A549 treated with Hydrocortisone at 1 μM for 4 hours (cell line): ENCODE measurements around the gene NELFE. TPM values are rescaled to one million over a fixed set of nuclear protein-coding genes. Genes with fewer than 3 reads are reported as not detected.

Source experiments
- total RNA-seq: library from RNA; stranded (reverse); fragments of 200-300 nt; extraction: Qiagen RNA extraction; gene quantifications from 5 replicates; pipeline ENCODE4 v1.2.3, GENCODE V29; 2022

The NELFE gene, protein sequence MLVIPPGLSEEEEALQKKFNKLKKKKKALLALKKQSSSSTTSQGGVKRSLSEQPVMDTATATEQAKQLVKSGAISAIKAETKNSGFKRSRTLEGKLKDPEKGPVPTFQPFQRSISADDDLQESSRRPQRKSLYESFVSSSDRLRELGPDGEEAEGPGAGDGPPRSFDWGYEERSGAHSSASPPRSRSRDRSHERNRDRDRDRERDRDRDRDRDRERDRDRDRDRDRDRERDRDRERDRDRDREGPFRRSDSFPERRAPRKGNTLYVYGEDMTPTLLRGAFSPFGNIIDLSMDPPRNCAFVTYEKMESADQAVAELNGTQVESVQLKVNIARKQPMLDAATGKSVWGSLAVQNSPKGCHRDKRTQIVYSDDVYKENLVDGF
- 73.7 to 87.1 TPM (median 76.9 TPM) in 5 replicates for total RNA-seq

DNA sequence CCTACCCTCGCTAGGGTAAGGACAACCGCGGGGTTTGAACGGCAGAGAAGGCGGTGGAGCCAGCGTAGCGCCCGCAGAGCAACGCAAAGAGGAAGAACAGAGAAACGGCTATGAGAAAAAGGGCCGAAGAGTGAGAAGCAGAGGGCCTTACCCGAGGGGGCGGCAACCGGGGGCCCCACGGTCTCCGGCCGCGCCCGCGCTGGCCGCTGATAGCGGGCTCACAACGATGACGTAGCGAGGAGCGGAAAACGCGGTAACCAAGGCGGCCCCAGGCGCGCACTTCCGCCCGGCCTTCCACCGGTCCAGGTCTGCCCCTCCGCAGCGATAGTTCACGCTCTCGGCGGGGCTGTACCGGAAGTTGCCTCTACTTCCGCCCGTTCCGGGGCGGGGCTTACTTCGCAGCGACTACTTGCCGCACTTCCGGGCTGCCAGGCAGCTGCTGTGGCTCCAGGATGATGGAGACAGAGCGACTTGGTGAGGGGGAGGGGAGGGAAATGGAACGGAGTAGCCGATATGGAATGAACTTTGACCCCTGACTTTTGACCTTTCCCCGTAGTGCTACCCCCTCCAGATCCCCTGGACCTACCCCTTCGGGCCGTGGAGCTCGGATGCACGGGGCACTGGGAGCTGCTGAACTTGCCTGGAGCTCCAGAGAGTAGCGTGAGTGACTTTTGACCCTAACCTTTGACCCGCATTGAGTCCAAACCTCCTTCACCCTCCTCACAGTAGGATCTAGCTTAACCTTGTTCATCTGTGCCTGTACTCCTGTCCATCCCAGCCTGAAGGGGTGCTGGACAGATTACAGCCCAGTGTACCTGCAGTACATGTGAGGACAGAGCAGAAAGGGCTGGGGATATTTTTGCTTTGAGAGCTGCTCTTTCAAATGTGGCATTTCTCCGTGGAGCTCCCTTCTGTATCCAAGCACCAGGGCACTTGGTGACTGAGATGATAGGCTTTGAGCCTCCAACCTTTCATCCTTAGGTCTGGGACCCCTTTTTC lies at the start of gene NELFE, which contains the start of gene SKIC2:
Gene NELFE, minus strand, starts transcription at position 231 of the 999 bp plus-strand sequence. CDS start 525 bp downstream, outside the sequence.
Gene SKIC2, plus strand, starts transcription at position 435 of the 999 bp plus-strand sequence. Its CDS starts 18 bp downstream, at position 453.

DNA sequence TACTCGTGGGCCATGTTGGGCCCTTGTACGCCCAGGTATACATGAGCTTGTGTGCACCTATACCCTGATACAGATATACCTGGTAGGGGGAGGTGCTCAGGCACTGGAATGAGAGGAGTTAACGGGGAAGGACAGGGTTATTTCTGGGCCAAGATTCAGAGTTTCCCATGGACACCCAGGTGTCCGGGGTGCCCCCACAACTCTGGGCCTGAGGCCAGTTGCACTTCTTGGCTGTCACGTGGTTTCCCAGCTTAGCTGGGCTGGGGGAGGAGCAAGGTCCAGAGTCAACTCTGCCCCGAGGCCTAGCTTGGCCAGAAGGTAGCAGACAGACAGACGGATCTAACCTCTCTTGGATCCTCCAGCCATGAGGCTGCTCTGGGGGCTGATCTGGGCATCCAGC lies 23.0 kb upstream of the NELFE start, which contains the start of gene C4A:
Gene C4A, plus strand, starts transcription at position 314 of the 400 bp plus-strand sequence. Its CDS starts 51 bp downstream, at position 365.

DNA sequence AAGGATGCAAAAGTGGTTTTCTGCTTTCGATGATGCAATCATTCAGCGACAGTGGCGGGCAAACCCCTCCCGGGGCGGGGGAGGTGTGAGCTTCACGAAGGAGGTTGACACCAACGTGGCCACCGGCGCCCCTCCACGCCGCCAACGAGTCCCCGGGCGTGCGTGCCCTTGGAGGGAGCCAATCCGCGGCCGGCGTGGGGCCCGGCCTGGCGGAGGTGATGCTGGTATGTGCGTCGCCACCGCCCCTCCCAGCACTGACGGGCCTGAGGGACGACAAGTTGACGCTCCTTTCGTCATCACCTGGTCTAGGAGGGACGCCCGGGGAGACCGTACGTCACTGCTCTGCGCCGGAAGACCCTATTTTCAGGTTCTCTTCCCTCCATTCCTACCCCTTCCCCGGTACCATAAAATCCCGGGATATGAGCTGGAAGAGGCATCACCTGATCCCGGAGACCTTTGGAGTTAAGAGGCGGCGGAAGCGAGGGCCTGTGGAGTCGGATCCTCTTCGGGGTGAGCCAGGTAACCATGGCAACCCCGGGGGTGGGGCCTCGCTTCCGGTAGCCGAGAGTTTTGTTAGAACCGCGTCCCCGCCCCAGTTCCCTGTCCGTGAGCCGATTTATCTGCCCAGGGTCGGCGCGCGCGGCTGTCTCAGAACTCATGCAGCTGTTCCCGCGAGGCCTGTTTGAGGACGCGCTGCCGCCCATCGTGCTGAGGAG lies 13.4 kb upstream of the NELFE start, which contains the start of gene DXO:
Gene DXO, minus strand, starts transcription at position 146 of the 716 bp plus-strand sequence. CDS start 463 bp downstream, outside the sequence.

DNA sequence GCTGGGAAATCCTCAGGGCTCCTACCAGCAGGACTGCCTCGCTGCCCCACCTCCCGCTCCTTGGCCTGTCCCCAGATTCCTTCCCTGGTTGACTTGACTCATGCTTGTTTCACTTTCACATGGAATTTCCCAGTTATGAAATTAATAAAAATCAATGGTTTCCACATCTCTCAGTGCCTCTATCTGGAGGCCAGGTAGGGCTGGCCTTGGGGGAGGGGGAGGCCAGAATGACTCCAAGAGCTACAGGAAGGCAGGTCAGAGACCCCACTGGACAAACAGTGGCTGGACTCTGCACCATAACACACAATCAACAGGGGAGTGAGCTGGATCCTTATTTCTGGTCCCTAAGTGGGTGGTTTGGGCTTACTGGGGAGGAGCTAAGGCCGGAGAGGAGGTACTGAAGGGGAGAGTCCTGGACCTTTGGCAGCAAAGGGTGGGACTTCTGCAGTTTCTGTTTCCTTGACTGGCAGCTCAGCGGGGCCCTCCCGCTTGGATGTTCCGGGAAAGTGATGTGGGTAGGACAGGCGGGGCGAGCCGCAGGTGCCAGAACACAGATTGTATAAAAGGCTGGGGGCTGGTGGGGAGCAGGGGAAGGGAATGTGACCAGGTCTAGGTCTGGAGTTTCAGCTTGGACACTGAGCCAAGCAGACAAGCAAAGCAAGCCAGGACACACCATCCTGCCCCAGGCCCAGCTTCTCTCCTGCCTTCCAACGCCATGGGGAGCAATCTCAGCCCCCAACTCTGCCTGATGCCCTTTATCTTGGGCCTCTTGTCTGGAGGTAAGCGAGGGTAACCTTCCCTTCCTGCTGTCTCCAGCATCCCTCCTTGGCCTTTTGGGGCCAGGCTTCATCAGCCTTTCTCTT lies 13.0 kb downstream of the NELFE start, which contains the start of gene CFB:
Gene CFB, plus strand, starts transcription at position 589 of the 863 bp plus-strand sequence. Its CDS starts 127 bp downstream, at position 716.

DNA sequence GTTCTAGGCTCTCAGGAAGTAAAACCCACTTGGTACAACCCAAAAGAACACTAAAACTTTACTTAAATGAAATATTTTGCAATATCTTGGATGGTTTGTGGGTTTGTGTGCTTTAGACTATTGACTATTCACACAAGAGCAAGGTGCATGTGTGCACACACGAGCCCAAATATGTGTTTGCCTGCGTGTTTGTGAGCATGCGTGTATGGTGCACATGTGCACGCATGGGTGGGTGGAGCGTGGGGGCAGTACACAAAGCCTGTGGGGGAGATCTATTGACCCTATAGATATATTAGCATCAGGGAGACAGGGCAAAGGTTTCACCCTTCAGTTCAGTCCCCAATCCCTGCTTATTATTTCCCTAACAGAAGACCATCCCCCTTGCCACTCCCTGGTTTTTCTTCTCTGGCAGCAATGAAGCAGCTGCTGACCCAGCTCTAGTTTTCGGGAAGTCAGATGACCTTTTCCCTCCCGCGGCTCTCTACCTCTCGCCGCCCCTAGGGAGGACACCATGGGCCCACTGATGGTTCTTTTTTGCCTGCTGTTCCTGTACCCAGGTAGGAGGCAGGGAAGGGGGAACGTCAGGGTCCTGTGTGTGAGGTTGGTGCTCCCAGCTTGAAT lies 31.4 kb downstream of the NELFE start, which contains the start of gene C2:
Gene C2, plus strand, starts transcription at position 476 of the 621 bp plus-strand sequence. Its CDS starts 36 bp downstream, at position 512.

Other genes starting within 250 kb of the NELFE start
- gene LY6G6D, start 243.6 kb downstream of the NELFE start, total RNA-seq, result not detected in 5 replicates
- gene LY6G6C, start 237.2 kb downstream of the NELFE start, total RNA-seq, result 0.13 to 0.18 TPM in 2 of 5 replicates, not detected in the others
- not detected in 5 replicates for gene MPIG6B, start 235.6 kb downstream of the NELFE start, total RNA-seq
- 25.9 to 32.1 TPM (median 29.2 TPM) in 5 replicates for gene DDAH2, start 229.7 kb downstream of the NELFE start, total RNA-seq
- 475 to 491 TPM (median 481 TPM) in 5 replicates for gene CLIC1, start 222.4 kb downstream of the NELFE start, total RNA-seq
- 10.7 to 15.7 TPM (median 13.4 TPM) in 5 replicates for gene MSH5, start 219.0 kb downstream of the NELFE start, total RNA-seq
- 2.6 to 4.9 TPM (median 3.2 TPM) in 5 replicates for gene SAPCD1, start 196.3 kb downstream of the NELFE start, total RNA-seq
- gene VWA7, start 181.6 kb downstream of the NELFE start, total RNA-seq, result 1.1 to 1.7 TPM (median 1.5 TPM) in 5 replicates
- 52.1 to 61.7 TPM (median 54.3 TPM) in 5 replicates for gene VARS1, start 163.2 kb downstream of the NELFE start, total RNA-seq
- gene LSM2, start 152.0 kb downstream of the NELFE start, total RNA-seq, result 42.7 to 66.2 TPM (median 59.0 TPM) in 5 replicates
- gene HSPA1L, start 143.7 kb downstream of the NELFE start, total RNA-seq, result 1.2 to 2.0 TPM (median 1.6 TPM) in 5 replicates
- 162 to 234 TPM (median 205 TPM) in 5 replicates for gene HSPA1A, start 143.4 kb downstream of the NELFE start, total RNA-seq
- gene HSPA1B, start 131.2 kb downstream of the NELFE start, total RNA-seq, result 110 to 176 TPM (median 161 TPM) in 5 replicates
- 25.7 to 32.9 TPM (median 26.4 TPM) in 5 replicates for gene NEU1, start 96.2 kb downstream of the NELFE start, total RNA-seq
- 0.03 to 0.14 TPM (median 0.06 TPM) in 4 of 5 replicates, not detected in the other for gene SLC44A4, start 80.0 kb downstream of the NELFE start, total RNA-seq
- gene EHMT2, start 61.3 kb downstream of the NELFE start, total RNA-seq, result 25.1 to 29.7 TPM (median 26.0 TPM) in 5 replicates
- gene ZBTB12, start 56.9 kb downstream of the NELFE start, total RNA-seq, result 3.3 to 4.2 TPM (median 3.9 TPM) in 5 replicates
- 0.17 to 0.46 TPM (median 0.38 TPM) in 5 replicates for gene C2, start 31.3 kb downstream of the NELFE start, total RNA-seq
- gene CFB, start 12.9 kb downstream of the NELFE start, total RNA-seq, result 1.7 to 2.3 TPM (median 1.9 TPM) in 5 replicates
- gene SKIC2, start 204 bp upstream of the NELFE start, total RNA-seq, result 21.3 to 24.7 TPM (median 23.3 TPM) in 5 replicates
- 10.4 to 12.4 TPM (median 11.6 TPM) in 5 replicates for gene DXO, start 13.2 kb upstream of the NELFE start, total RNA-seq
- gene C4A, start 23.1 kb upstream of the NELFE start, total RNA-seq, result 0.79 to 1.5 TPM (median 0.85 TPM) in 5 replicates
- 0.35 to 0.93 TPM (median 0.67 TPM) in 5 replicates for gene C4B, start 55.8 kb upstream of the NELFE start, total RNA-seq
- not detected in 5 replicates for gene CYP21A2, start 79.4 kb upstream of the NELFE start, total RNA-seq
- gene TNXB, start 150.4 kb upstream of the NELFE start, total RNA-seq, result 0.32 to 0.66 TPM (median 0.52 TPM) in 5 replicates
- gene ATF6B, start 169.3 kb upstream of the NELFE start, total RNA-seq, result 31.1 to 34.2 TPM (median 32.9 TPM) in 5 replicates
- gene FKBPL, start 171.3 kb upstream of the NELFE start, total RNA-seq, result 6.2 to 7.1 TPM (median 6.7 TPM) in 5 replicates
- 0.56 to 1.0 TPM (median 0.63 TPM) in 5 replicates for gene PRRT1, start 193.0 kb upstream of the NELFE start, total RNA-seq
- gene PPT2, start 195.2 kb upstream of the NELFE start, total RNA-seq, result 6.9 to 8.9 TPM (median 8.3 TPM) in 5 replicates
- 0.69 to 2.5 TPM (median 1.8 TPM) in 5 replicates for gene EGFL8, start 205.6 kb upstream of the NELFE start, total RNA-seq
- gene AGPAT1, start 217.1 kb upstream of the NELFE start, total RNA-seq, result 38.0 to 40.4 TPM (median 39.4 TPM) in 5 replicates
- gene RNF5, start 219.4 kb upstream of the NELFE start, total RNA-seq, result 34.1 to 48.8 TPM (median 44.7 TPM) in 5 replicates
- 1.2 to 2.3 TPM (median 1.6 TPM) in 5 replicates for gene AGER, start 225.3 kb upstream of the NELFE start, total RNA-seq
- 13.5 to 17.2 TPM (median 15.7 TPM) in 5 replicates for gene PBX2, start 231.2 kb upstream of the NELFE start, total RNA-seq
- 0.23 to 0.47 TPM (median 0.45 TPM) in 5 replicates for gene GPSM3, start 233.7 kb upstream of the NELFE start, total RNA-seq